ENCODE data around the gene SLPI.

DNA sequence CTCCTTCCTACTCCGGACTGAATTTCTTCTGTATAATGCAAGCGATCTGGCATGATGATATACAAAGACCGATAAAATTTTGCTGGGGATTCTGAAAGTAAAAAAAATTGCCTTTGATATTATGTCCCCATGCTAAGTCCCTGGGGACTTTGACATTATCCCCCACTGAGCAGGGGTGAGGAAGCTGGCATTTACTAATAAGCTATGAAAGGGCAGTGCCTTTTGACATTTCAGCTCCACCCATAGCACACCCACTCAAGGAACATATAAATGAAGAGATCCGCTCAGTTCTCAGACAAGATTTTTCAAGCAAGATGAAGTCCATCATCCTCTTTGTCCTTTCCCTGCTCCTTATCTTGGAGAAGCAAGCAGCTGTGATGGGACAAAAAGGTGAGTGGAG lies 33.3 kb downstream of the SLPI start, which contains the start of gene SEMG2:
- TF ChIP-seq FOXA3 (CRISPR knock-in tag; IDR thresholded peaks at IDR 0.05) (no peak), RAD21 (CRISPR knock-in tag; IDR thresholded peaks at IDR 0.05) (no peak), CBX2 (IDR thresholded peaks at IDR 0.05; ENCODE audit: low read depth, low read length) (no peak), CBX2 (CRISPR knock-in tag; IDR thresholded peaks at IDR 0.05; ENCODE audit: low read depth) (no peak), CEBPG (CRISPR knock-in tag; IDR thresholded peaks at IDR 0.05) (no peak), ZNF652 (CRISPR knock-in tag; IDR thresholded peaks at IDR 0.05; ENCODE audit: borderline replicate concordance, low read depth) (no peak), NCOA5 (CRISPR knock-in tag; IDR thresholded peaks at IDR 0.05) (no peak), MAX (IDR thresholded peaks at IDR 0.05) (no peak), ZNF83 (CRISPR knock-in tag; IDR thresholded peaks at IDR 0.05; ENCODE audit: borderline replicate concordance) (no peak), JUN (CRISPR knock-in tag; IDR thresholded peaks at IDR 0.05) (no peak)
- TF ChIP-seq, protein P1, sequence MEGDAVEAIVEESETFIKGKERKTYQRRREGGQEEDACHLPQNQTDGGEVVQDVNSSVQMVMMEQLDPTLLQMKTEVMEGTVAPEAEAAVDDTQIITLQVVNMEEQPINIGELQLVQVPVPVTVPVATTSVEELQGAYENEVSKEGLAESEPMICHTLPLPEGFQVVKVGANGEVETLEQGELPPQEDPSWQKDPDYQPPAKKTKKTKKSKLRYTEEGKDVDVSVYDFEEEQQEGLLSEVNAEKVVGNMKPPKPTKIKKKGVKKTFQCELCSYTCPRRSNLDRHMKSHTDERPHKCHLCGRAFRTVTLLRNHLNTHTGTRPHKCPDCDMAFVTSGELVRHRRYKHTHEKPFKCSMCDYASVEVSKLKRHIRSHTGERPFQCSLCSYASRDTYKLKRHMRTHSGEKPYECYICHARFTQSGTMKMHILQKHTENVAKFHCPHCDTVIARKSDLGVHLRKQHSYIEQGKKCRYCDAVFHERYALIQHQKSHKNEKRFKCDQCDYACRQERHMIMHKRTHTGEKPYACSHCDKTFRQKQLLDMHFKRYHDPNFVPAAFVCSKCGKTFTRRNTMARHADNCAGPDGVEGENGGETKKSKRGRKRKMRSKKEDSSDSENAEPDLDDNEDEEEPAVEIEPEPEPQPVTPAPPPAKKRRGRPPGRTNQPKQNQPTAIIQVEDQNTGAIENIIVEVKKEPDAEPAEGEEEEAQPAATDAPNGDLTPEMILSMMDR (CRISPR knock-in tag; IDR thresholded peaks at IDR 0.05), result no peak
- TF ChIP-seq, protein P2, sequence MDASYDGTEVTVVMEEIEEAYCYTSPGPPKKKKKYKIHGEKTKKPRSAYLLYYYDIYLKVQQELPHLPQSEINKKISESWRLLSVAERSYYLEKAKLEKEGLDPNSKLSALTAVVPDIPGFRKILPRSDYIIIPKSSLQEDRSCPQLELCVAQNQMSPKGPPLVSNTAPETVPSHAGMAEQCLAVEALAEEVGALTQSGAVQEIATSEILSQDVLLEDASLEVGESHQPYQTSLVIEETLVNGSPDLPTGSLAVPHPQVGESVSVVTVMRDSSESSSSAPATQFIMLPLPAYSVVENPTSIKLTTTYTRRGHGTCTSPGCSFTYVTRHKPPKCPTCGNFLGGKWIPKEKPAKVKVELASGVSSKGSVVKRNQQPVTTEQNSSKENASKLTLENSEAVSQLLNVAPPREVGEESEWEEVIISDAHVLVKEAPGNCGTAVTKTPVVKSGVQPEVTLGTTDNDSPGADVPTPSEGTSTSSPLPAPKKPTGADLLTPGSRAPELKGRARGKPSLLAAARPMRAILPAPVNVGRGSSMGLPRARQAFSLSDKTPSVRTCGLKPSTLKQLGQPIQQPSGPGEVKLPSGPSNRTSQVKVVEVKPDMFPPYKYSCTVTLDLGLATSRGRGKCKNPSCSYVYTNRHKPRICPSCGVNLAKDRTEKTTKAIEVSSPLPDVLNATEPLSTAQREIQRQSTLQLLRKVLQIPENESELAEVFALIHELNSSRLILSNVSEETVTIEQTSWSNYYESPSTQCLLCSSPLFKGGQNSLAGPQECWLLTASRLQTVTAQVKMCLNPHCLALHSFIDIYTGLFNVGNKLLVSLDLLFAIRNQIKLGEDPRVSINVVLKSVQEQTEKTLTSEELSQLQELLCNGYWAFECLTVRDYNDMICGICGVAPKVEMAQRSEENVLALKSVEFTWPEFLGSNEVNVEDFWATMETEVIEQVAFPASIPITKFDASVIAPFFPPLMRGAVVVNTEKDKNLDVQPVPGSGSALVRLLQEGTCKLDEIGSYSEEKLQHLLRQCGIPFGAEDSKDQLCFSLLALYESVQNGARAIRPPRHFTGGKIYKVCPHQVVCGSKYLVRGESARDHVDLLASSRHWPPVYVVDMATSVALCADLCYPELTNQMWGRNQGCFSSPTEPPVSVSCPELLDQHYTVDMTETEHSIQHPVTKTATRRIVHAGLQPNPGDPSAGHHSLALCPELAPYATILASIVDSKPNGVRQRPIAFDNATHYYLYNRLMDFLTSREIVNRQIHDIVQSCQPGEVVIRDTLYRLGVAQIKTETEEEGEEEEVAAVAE (CRISPR knock-in tag; IDR thresholded peaks at IDR 0.05; ENCODE audit: borderline replicate concordance), result no peak
- TF ChIP-seq, protein P3, sequence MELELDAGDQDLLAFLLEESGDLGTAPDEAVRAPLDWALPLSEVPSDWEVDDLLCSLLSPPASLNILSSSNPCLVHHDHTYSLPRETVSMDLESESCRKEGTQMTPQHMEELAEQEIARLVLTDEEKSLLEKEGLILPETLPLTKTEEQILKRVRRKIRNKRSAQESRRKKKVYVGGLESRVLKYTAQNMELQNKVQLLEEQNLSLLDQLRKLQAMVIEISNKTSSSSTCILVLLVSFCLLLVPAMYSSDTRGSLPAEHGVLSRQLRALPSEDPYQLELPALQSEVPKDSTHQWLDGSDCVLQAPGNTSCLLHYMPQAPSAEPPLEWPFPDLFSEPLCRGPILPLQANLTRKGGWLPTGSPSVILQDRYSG (CRISPR knock-in tag; IDR thresholded peaks at IDR 0.05), result no peak
